ENCODE data around the gene PSTPIP2.
"Not testable (repeated sequence)": the region's sequence is repeated elsewhere in the genome, so short reads cannot be mapped to it uniquely, and the experiment has no call there.

The PSTPIP2 gene

DNA sequence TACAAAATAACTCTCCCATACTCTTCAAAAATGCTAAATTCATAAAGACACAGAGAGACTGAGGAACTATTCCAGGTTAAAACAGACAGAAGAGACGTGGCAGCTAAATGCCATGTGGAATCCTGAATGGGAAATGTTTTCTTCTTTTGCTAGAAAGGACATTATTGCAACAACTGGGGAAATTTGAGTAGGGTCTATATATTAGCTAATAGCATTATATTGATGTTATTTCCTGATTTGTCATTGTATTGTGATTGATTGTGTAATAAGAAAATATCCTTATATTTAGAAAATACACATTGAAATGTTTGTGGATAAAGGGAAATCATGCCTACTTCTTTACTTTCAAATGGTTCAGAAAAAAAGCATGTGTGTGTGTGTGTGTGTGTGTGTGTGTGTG lies 23.4 kb downstream of the PSTPIP2 start:
- no peak for DNase-seq (ENCODE audit: low read depth)
- TF ChIP-seq, protein P1, sequence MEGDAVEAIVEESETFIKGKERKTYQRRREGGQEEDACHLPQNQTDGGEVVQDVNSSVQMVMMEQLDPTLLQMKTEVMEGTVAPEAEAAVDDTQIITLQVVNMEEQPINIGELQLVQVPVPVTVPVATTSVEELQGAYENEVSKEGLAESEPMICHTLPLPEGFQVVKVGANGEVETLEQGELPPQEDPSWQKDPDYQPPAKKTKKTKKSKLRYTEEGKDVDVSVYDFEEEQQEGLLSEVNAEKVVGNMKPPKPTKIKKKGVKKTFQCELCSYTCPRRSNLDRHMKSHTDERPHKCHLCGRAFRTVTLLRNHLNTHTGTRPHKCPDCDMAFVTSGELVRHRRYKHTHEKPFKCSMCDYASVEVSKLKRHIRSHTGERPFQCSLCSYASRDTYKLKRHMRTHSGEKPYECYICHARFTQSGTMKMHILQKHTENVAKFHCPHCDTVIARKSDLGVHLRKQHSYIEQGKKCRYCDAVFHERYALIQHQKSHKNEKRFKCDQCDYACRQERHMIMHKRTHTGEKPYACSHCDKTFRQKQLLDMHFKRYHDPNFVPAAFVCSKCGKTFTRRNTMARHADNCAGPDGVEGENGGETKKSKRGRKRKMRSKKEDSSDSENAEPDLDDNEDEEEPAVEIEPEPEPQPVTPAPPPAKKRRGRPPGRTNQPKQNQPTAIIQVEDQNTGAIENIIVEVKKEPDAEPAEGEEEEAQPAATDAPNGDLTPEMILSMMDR (conservative IDR thresholded peaks at IDR 0.05; ENCODE audit: control insufficient read depth, insufficient read depth, low read depth, low read length), result no peak
- H3K4me3 ChIP-seq (ENCODE audit: control insufficient read depth, low read depth, low read length), result no peak overlapping the region

DNA sequence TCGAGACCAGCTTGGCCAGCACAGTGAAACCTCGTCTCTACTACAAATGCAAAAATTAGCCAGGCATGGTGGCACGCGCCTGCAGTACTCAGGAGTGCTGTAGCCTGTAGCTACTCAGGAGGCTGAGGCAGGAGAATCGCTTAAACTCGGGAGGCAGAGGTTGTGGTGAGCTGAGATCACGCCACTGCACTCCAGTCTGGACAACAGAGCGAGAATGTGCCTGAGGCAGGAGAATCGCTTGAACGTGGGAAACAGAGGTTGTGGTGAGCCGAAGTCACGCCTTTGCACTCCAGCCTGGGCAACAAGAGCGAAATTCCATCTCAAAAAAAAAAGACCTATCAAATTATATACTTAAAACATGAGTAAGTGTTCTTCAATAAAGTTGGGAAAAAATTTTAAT lies 24.7 kb downstream of the PSTPIP2 start:
- not testable (repeated sequence) for H3K4me3 ChIP-seq (ENCODE audit: control insufficient read depth, low read depth, low read length); DNase-seq (ENCODE audit: low read depth)

DNA sequence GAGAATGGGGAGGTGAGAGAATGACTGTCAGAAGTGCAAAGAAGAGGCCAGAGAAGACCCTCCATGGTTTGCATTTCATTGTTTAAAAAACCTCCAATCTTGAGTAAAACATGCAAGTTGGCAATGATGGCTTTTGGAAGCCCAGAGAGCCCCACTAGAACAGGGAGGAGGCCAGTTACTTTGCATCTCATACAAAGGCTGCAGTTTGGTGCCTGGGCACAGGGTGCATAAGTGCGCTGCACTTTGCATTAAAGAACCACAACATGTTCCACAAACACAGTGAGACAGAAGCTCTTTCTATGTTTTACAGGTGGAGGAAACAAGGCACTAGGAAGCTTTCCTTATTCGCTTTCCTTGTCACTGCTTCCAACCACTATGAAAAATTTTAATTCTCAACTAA lies 25.4 kb downstream of the PSTPIP2 start:
- TF ChIP-seq, protein P1 (conservative IDR thresholded peaks at IDR 0.05; ENCODE audit: control insufficient read depth, insufficient read depth, low read depth, low read length), result no peak
- DNase-seq (ENCODE audit: low read depth), result no peak
- no peak overlapping the region for H3K4me3 ChIP-seq (ENCODE audit: control insufficient read depth, low read depth, low read length)

DNA sequence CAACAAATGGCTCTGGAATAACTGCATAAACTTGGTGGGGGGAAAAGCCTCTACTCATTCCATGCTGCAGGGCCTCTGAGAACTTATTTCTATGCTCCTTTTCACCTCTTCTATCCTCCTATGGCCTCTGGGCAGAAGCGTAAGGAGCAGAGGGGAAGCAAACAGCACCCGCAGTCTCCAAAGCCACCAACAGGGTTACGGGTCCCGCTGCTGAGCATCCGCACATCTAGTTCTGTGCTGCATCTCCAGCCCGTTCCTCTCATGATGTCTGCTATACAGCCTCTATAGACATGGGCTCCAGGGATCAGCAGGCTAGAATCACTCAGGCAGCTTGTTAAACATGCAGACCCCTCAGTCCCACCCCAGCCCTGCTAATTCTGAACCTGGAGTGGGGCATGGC lies 25.9 kb downstream of the PSTPIP2 start:
- no peak for DNase-seq (ENCODE audit: low read depth)
- H3K4me3 ChIP-seq (ENCODE audit: control insufficient read depth, low read depth, low read length), result no peak overlapping the region
- TF ChIP-seq, protein P1 (conservative IDR thresholded peaks at IDR 0.05; ENCODE audit: control insufficient read depth, insufficient read depth, low read depth, low read length), result no peak

DNA sequence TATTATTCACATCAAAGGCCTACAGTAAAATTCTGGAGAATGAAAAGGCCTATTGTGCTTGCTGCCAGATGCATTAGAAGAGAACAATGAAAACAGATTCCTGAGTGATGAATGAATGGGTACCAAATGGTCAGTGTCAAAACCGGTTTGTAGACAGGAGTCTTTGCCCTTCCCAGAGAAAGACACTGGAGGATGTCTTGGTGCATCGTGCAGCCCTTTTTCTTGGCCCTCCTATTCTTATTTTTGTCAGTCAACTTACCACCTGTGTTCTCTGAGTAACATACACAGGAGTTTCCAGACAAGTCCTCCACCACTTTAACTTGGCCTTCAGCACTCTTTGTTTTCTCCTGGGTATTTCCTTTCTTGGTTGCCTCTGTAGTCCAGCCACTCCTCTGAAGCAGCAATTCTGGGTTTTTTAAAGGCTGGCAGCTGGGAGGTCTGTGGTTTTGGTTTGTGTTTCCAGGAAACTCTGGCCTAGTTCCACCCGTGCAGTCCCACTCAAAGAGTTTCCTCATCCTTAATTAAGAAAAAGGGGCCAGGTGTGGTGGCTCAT lies 29.4 kb downstream of the PSTPIP2 start:
- no peak overlapping the region for H3K4me3 ChIP-seq (ENCODE audit: control insufficient read depth, low read depth, low read length)
- TF ChIP-seq, protein P1 (conservative IDR thresholded peaks at IDR 0.05; ENCODE audit: control insufficient read depth, insufficient read depth, low read depth, low read length), result no peak
- DNase-seq (ENCODE audit: low read depth), result peak; percentile 51

DNA sequence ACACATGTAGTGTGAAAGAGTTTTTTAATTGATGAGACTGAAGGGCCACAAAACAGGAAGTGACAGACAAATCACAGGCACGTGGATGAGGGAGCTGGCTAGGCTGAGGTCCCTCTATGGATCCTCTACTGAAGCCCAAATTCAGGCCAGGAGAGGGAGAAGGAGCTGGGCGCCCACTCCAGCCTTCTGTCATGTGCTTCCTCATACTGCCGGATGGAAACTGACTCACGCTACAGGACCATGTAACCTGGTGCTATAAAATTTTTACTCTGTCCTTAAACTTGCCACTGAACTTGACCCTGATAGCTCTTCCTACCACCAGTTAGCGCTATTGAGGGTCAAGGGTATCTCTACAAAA lies 31.3 kb downstream of the PSTPIP2 start:
- no peak for DNase-seq (ENCODE audit: low read depth)
- TF ChIP-seq, protein P1 (conservative IDR thresholded peaks at IDR 0.05; ENCODE audit: control insufficient read depth, insufficient read depth, low read depth, low read length), result no peak
- no peak overlapping the region for H3K4me3 ChIP-seq (ENCODE audit: control insufficient read depth, low read depth, low read length)

DNA sequence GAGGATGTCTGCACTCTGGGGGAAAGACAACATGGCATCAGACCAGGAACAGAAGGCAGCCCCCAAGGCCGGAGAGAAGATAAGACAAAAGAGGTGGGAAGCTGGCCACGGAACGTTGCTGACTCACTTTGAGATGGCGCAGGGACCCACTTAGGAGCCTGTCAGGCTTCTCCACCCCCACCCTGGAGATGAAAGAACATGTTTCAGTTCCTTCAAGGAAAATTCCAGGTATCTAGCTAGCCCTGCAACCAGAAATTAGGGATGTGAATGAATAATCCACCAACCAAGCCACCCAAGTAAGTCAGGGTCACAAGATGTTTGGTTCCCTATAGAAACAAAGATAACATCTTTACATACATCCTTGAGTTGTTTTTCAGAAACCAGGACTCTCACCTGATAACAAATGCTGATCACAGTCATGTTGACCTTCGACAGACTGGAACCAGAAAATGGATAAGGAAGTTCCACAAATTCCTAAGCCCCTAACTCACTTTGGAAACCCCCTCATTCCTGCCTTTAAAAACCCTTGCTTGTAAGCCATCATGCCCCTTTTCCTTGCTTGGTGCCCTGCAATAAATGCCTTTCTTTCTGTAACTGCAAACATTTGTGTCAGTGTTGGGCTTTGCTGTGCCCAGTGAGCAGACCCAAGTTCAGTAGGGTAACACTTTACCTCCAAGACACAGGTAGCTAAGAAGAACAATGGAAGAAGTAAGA lies 31.9 kb downstream of the PSTPIP2 start:
- TF ChIP-seq, protein P1 (conservative IDR thresholded peaks at IDR 0.05; ENCODE audit: control insufficient read depth, insufficient read depth, low read depth, low read length), result no peak
- DNase-seq (ENCODE audit: low read depth), result no peak
- no peak overlapping the region for H3K4me3 ChIP-seq (ENCODE audit: control insufficient read depth, low read depth, low read length)

All from fibroblast of mammary gland (primary cell).